ENCODE measurements around the gene IGSF23.

IGSF23 gene

GRCh38 chr19:44641501-44642265 lies 28.3 kb downstream of the IGSF23 start:
- no peak for ATAC-seq
- no peak for DNase-seq

DNA sequence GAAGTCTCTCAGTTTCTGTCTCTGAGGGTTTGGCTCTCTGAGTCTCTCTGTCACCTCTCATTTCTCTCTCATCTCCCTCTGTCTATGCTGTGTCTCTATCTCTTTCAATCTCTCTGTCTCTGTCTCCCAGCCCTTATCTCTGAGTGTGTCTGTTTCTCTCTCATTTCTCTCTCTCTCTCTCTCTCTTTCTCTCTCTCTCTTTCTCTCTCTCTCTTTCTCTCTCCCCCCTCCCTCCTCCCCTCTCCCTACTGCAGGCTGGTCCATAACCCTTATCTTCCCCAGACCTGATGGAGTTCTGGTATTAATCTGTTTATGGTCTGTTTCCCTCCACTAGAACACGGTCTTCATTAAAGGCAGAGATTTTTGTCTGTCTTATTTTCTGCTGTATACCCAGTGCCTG lies 29.0 kb downstream of the IGSF23 start:
- ATAC-seq (no peak), DNase-seq (no peak)

GRCh38 chr19:44643605-44644401 lies 30.4 kb downstream of the IGSF23 start, which contains the start of gene PVR:
TSS of gene PVR (plus strand) at chr19:44643910. CDS start at chr19:44644097, 187 bp downstream.
- DNase-seq: peak; percentile 72
- peak; percentile 84 for ATAC-seq

DNA sequence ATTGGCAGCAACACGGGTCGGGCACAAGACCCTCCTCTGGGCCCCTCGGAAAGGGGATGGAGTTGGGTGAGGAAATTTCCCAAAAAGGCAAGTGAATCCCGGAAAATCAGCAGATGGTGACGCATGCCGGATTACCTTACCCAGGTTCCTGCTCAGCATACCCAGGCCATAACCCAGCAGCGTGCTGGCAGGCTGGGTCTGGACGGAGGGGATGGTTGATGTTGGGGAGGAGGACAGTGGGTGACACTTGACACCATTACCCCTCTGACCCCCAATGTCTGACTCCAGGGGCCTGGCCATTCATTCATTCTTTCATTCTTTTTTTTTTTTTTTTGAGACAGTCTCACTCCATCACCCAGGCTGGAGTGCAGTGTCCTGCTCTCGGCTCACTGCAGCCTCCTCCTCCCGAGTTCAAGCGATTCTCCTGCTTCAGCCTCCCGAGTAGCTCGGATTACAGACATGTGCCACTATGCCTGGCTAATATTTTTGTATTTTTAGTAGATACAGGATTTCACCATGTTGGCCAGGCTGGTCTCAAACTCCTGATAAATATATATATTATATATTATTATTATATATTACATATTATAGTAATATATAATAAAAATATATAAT lies 31.1 kb downstream of the IGSF23 start:
- DNase-seq (peak; percentile 22), ATAC-seq (no peak)

DNA sequence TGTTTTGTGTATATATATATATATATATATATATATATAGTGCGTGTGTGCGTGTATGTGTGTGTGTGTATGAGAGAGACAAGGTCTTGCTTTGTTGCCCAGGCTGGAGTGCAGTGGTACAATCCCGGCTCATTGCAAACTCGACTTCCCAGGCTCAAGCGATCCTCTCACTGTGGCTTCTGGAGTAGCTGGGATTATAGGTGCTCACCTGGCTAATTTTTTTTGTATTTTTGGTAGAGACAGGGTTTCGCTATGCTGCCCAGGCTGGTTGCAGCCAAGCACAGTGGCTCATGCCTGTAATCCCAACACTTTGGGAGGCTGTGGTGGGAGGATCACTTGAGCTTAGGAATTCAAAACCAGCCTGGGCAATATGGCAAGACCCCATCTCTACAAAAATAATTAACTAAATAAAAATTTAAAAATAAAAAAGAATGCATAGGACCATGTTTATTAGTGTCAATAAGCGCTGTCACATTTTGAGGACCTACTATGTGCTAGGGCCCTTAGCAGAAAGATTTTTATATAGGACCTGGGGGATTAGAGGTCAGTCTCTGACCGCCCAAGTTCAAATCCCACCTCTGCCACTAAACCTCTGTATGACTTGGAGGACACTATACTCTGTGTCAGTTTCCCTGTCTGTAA lies 32.2 kb downstream of the IGSF23 start:
- ATAC-seq (no peak), DNase-seq (no peak)

DNA sequence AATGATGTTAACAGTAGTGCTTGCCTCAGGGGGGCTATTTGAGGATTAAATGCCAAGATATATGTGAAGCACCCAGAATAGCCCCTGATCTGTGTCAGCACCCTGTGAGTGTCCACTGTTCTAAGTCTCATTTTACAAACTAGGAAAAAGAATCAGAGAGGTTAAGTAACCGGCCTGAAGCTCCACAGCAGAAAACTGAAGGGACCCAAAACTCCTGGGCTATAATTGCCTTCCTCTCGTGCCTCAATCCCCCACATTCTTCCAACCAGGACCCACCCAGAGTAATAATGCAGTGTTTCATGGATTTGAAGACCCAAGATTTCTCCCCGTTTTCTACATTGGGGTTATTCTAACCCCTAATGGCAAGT lies 32.7 kb downstream of the IGSF23 start:
- ATAC-seq (no peak), DNase-seq (no peak)

- no peak for DNase-seq
- no peak for ATAC-seq
These were observed 33.8 kb downstream of the IGSF23 start for GRCh38 chr19:44647144-44647543.

- no peak for ATAC-seq
- DNase-seq: no peak
These were observed 35.4 kb downstream of the IGSF23 start for GRCh38 chr19:44648631-44649251.

GRCh38 chr19:44649578-44650145 lies 36.3 kb downstream of the IGSF23 start:
- no peak for ATAC-seq
- no peak for DNase-seq

- DNase-seq: no peak
- no peak for ATAC-seq
These were observed 40.0 kb downstream of the IGSF23 start for GRCh38 chr19:44653343-44653742.

- DNase-seq (peak; percentile 77), ATAC-seq (peak; percentile 87)
These were observed 40.8 kb downstream of the IGSF23 start for GRCh38 chr19:44653977-44654774.

- DNase-seq: peak; percentile 78
- ATAC-seq: peak; percentile 71
These were observed 44.0 kb downstream of the IGSF23 start for GRCh38 chr19:44657211-44657921.

DNA sequence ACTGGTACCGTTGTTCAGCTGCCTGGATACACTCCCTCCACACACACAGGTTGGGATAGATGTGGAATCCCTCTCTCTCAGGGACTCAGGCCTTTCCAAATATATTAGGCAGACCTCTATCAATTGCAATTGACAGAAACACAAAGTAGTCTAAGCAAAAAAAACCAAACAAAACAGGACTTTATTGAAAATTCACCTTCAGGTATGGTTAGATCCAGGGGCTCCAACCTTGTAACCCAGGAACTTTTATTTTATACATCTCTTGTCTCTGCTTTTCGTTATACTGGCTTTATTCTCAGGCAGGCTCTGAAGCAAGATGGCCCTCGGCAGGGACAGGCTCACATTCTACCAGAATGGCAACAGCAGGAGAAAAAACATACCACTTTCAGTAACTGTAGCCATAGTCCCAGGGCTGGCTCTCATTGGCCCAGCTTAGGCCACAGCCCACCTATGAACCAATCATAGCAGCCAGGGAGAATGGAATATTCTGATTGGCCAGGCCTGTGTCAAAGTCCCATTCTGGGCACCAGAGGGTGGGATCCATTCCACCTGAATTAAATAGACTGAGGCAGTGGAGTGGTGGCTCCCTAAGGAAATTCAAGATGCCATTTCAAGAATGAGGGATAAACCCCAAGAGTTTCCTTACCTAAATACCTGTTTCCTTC lies 44.8 kb downstream of the IGSF23 start:
- ATAC-seq: no peak
- no peak for DNase-seq

- DNase-seq (no peak), ATAC-seq (no peak)
These were observed 46.7 kb downstream of the IGSF23 start for GRCh38 chr19:44660081-44660480.

- ATAC-seq (no peak), DNase-seq (no peak)
These were observed 47.8 kb downstream of the IGSF23 start for GRCh38 chr19:44661205-44661604.

GRCh38 chr19:44661904-44662303 lies 48.5 kb downstream of the IGSF23 start:
- no peak for DNase-seq
- ATAC-seq: no peak

GRCh38 chr19:44662691-44663385 lies 49.5 kb downstream of the IGSF23 start:
- no peak for DNase-seq
- ATAC-seq: no peak

- no peak for DNase-seq
- ATAC-seq: no peak
These were observed 50.6 kb downstream of the IGSF23 start for GRCh38 chr19:44663996-44664395.

DNA sequence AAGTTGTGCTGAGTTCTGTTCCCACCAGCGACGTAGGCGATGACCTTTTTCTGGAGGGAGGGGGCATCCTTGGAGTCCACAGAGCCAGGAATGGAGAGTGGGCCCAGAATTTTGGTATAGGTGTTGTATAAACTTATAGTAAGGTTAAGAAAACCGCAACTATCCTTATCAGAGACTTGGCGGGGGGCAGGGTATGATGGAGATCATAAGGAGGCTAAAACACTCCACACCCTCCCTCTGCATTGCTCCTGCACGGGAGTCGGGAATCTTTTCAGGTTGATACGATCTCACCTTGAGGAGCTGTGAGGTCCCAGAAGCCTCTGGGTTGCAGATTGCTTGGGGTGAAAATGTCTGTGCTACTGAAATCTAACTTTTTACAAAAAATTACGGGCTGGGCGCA lies 51.6 kb downstream of the IGSF23 start:
- DNase-seq (no peak), ATAC-seq (no peak)
